GM21360 (cell line): Measurements from ENCODE around the gene SPEM1.
A peak's percentile ranks its signal among the peaks of the same experiment; 100 is the strongest.

Experiments used
- ATAC-seq: cut with Tn5 transposase; IDR thresholded peaks from one replicate; pipeline ENCODE4 v1.9.1; 2021; ENCODE audit warnings: mild to moderate bottlenecking, moderate library complexity; ENCODE audit not compliant: unreplicated experiment

Gene SPEM1, protein sequence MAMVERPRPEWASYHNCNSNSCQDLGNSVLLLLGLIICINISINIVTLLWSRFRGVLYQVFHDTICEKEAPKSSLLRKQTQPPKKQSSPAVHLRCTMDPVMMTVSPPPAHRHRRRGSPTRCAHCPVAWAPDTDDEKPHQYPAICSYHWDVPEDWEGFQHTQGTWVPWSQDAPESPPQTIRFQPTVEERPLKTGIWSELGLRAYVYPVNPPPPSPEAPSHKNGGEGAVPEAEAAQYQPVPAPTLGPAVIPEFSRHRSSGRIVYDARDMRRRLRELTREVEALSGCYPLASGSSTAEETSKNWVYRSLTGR

GRCh38 chr17:7419819-7420610 lies at the start of gene SPEM1:
Gene SPEM1 (plus strand): TSS chr17:7420324. CDS start chr17:7420385, 61 bp downstream.
- no peak for ATAC-seq

- no peak for ATAC-seq
Measured at GRCh38 chr17:7370853-7371252, 49.3 kb upstream of the SPEM1 start.

DNA sequence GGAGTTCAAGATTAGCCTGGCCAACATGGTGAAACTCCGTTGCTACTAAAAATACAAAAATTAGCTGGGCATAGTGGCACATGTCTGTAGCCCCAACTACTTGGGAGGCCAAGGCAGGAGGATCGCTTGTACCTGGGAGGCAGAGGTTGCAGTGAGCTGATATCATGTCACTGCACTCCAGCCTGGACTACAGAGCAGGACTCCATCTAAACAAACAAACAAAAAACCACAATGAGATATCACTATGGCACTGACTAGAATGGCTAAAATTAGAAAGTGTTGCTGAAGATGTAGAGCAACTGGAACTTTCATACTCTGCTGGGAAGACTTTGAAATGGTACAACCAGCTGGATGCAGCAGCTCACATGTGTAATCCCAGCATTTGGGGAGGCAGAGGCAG lies 45.8 kb upstream of the SPEM1 start:
- no peak for ATAC-seq

- ATAC-seq, result no peak
Measured at GRCh38 chr17:7379134-7379533, 41.0 kb upstream of the SPEM1 start.

DNA sequence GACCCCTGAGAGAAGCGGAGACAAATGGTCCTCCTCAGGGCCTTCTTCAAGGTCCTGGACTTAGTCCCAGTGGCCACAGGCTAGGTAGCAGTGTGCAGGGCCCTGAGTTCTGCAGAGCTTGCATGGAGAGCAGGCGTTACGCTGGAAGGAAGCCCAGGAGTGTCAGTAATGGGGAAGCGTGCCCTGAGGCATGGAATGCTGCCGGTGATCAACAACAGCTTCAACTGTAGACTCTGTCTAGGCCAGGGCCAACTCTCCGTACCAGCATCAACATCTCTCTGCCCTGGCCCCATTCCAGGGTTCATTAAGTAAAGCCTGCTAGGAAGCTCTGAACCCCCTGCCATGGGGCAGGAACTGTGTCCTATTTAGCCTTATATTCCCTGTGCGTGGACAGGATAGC lies 39.8 kb upstream of the SPEM1 start:
- ATAC-seq, result no peak

GRCh38 chr17:7380855-7381683 lies 39.1 kb upstream of the SPEM1 start, which contains the start of gene TNK1:
Gene TNK1 (plus strand): TSS chr17:7381089. CDS start chr17:7382927, 1,838 bp downstream.
- no peak for ATAC-seq

DNA sequence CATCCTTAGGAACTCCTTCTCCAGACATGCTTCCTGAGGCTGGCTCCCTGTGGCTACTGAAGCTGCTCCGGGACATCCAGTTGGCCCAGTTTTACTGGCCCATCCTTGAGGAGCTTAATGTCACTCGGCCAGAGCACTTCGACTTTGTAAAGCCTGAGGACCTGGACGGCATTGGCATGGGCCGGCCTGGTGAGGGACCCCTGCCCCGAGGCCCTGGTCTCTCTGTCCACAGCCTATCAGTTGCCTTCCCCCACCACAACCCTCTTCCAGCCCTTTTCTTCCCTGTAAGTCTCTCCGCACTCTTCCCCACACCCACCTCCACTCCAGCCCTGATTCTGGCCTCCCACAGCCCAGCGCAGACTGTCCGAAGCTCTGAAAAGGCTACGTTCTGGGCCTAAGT lies 37.2 kb upstream of the SPEM1 start:
- no peak for ATAC-seq

DNA sequence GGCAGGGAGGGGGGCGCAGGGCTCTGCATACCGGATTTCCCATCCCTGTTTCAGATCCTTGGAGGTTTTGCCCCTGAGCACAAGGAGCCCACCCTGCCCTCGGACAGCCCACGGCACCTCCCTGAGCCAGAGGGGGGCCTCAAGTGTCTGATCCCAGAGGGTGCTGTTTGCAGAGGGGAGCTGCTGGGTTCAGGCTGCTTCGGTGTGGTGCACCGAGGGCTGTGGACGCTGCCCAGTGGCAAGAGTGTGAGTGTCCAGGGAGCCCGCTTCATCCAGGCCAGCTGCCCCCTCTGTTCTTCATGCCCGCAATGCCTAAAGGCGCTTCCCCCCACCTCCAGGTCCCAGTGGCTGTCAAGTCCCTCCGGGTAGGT lies 36.8 kb upstream of the SPEM1 start:
- no peak for ATAC-seq

DNA sequence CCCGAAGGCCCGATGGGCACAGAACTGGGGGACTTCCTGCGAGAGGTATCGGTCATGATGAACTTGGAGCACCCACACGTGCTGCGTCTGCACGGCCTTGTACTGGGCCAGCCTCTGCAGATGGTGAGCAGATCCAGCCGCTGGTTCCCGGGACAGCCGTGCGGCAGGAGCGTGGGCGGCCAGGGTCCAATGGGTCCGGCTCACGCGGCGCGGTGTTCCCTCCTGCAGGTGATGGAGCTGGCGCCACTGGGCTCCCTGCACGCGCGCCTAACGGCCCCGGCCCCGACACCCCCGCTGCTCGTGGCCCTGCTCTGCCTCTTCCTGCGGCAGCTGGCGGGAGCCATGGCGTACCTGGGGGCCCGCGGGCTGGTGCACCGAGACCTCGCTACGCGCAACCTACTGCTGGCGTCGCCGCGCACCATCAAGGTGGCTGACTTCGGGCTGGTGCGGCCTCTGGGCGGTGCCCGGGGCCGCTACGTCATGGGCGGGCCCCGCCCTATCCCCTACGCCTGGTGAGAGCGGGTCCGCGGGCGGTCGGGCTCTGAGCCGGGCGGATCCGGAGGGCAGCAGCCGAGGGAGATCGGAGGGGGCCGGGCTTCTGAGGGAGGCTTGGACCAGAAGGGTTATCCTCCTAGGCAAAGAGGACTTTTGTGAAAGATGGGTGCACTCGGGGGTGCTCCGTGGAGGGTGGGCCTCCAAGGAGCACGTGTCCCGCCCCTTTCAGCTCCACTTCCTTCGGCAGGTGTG lies 36.2 kb upstream of the SPEM1 start:
- peak; percentile 48 for ATAC-seq

DNA sequence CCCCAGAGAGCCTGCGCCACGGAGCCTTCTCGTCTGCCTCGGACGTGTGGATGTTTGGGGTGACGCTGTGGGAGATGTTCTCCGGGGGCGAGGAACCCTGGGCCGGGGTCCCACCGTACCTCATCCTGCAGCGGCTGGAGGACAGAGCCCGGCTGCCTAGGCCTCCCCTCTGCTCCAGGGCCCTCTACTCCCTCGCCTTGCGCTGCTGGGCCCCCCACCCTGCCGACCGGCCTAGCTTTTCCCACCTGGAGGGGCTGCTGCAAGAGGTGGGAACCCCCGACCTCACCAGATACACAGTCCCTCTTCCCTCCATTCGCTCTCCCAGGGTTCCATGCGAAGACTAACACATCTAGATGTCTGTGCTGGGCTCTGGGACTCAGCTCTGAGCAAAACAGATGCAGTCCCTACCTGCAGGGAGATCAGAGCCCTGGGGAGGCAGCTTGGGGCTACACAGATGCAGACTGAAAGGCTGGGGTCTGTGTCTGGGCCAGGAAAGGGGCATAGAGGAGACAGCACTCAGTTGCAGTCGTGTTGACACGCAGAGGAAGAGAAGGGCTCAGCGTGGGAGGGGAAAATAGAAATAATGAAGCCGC lies 35.5 kb upstream of the SPEM1 start:
- no peak for ATAC-seq

- ATAC-seq, result no peak
Measured at GRCh38 chr17:7388856-7389255, 31.3 kb upstream of the SPEM1 start.

- ATAC-seq, result no peak
Measured at GRCh38 chr17:7389924-7390910, 29.9 kb upstream of the SPEM1 start.

GRCh38 chr17:7391307-7391706 lies 28.8 kb upstream of the SPEM1 start:
- ATAC-seq, result no peak

DNA sequence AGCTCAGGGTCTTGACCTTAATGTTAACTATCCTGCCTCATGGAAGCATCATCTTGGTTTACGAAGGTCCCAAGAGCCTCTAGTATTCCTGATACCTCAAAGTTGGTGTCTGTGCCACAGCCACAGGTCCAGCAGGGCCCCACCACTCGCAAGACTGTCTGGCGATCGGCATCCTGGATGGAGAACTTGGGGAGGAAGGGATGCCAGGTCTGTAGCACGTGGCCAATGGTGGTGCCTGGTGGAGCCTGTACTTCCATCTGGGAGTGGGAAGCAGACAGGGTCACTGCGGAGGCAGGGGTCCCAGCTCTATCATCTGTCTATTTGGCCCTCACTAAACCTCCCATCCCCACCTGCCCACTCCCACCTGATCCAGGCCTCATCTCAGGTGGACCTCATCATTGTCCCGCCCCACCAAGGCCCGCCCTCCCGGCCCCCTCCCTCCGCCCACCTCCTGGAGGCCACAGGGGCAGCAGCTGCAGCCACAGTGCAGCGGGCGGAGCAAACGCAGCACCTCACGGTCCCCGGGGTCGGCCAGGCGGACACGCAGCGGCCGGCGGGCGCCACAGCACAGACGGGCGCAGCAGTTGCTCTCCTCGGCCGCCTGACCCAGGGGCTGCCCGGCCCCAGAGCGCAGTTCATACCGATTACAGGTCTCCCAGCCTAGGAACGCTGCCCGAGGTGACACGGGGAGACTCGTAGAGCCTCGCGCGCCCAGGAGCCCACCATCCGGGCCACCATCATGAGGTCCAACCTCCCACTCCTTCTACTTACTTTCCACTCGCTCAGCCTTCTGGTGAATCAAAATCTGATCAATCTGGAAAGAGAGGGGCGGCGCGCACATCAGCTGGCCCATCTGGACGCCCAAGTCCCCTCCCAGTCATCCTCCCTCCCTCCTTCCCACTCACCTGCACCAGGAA lies 27.2 kb upstream of the SPEM1 start:
- no peak for ATAC-seq

DNA sequence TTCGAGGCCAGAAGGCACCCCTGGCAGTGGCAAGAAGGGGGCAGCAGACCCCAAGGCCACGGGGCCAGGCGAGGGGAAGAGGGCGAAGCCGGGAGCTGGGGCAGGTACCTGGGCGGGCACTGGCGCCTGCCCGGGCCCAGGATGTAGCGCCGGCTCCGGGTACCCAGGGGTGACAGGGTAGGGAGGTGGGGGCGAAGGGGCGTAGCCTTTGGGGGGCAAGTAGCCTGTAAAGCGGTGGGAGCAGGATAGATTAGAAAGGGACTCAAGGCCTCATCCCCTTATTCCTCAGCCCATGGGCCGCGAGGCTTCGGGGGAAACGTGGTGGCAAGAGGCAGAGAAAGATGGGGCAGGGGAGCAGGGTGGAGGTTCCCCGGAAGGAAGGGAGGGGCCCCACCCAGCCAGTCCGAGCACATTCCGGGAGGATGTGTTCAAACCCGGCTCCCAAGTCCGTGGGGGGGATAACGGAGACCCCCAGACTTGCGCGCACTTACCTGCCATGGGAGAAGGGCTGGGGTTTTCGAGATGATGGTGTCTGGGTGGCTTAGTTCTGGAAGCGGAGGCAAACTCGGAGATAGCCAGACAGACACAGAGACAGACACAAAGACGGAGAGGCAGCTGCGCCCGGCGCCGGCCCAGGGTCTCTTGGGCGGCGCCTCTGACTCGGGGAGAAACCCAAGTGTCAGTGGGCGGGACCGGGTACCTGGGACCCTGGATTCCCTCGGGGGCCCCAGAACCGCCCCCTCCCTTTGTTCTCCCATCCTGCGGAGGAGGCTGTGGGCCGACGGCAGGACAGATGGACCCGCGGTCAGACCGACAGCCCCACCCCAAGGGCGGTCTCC lies 26.3 kb upstream of the SPEM1 start:
- ATAC-seq, result peak; percentile 30

- peak; percentile 51 for ATAC-seq
Measured at GRCh38 chr17:7394452-7395191, 25.5 kb upstream of the SPEM1 start, which contains the start of gene PLSCR3. Gene PLSCR3 (minus strand): TSS chr17:7394525. CDS start chr17:7394110, 415 bp downstream.
